ENCODE results near the gene BAZ1B. TPM values are rescaled to one million over a fixed set of nuclear protein-coding genes. Genes with fewer than 3 reads are reported as not detected.

Gene BAZ1B
- polyA plus RNA-seq, 1 donor from 2014 or later, result 35.0 TPM

GRCh38 chr7:73570521-73570920, 48.4 kb upstream of the BAZ1B start:
- Histone ChIP-seq H4K20me1 (ENCODE audit: insufficient read depth) (no peaks in the 10 kb centered on the region), H3K27ac (ENCODE audit: low read length) (no peak overlapping the region), H3K4me3 (ENCODE audit: low read length) (no peak overlapping the region), H3K9me3 (ENCODE audit: low read length) (no peaks in the 10 kb centered on the region), H3F3A (ENCODE audit: insufficient read depth, low read length, poor library complexity, severe bottlenecking) (no peaks in the 10 kb centered on the region), H3K36me3 (ENCODE audit: insufficient read depth, low read length) (no peaks in the 10 kb centered on the region), H3K9me2 (ENCODE audit: insufficient read depth, low read length) (no peaks in the 10 kb centered on the region), H3K9ac (ENCODE audit: low read length) (no peak overlapping the region), H3K4me2 (ENCODE audit: low read length) (no peak overlapping the region), H2AFZ (ENCODE audit: low read depth, low read length) (no peak overlapping the region), H3K27me3 (ENCODE audit: insufficient read depth, low read depth, low read length) (no peaks in the 10 kb centered on the region), H3K79me2 (replicated peaks; ENCODE audit: insufficient read depth, low read length) (no peaks in the 10 kb centered on the region)
- TF ChIP-seq EZH2 (IDR thresholded peaks at IDR 0.05; ENCODE audit: borderline replicate concordance, insufficient read depth, low read length, poor library complexity, severe bottlenecking), result no peak
- TF ChIP-seq TAF1 (IDR thresholded peaks at IDR 0.05; ENCODE audit: low read depth), result no peak
- no peak for TF ChIP-seq MXI1 (conservative IDR thresholded peaks at IDR 0.05; ENCODE audit: poor library complexity, severe bottlenecking)
- no peak for TF ChIP-seq REST (IDR thresholded peaks at IDR 0.05; ENCODE audit: borderline replicate concordance)
- TF ChIP-seq RAD21 (conservative IDR thresholded peaks at IDR 0.05), result no peak
- no peak for TF ChIP-seq EP300 (conservative IDR thresholded peaks at IDR 0.05; ENCODE audit: poor library complexity, severe bottlenecking)
- TF ChIP-seq, protein P1, sequence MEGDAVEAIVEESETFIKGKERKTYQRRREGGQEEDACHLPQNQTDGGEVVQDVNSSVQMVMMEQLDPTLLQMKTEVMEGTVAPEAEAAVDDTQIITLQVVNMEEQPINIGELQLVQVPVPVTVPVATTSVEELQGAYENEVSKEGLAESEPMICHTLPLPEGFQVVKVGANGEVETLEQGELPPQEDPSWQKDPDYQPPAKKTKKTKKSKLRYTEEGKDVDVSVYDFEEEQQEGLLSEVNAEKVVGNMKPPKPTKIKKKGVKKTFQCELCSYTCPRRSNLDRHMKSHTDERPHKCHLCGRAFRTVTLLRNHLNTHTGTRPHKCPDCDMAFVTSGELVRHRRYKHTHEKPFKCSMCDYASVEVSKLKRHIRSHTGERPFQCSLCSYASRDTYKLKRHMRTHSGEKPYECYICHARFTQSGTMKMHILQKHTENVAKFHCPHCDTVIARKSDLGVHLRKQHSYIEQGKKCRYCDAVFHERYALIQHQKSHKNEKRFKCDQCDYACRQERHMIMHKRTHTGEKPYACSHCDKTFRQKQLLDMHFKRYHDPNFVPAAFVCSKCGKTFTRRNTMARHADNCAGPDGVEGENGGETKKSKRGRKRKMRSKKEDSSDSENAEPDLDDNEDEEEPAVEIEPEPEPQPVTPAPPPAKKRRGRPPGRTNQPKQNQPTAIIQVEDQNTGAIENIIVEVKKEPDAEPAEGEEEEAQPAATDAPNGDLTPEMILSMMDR (IDR thresholded peaks at IDR 0.05; ENCODE audit: poor library complexity, severe bottlenecking), result no peak
- no peak for TF ChIP-seq POLR2AphosphoS5 (IDR thresholded peaks at IDR 0.05)
- TF ChIP-seq SMC3 (conservative IDR thresholded peaks at IDR 0.05; ENCODE audit: poor library complexity), result no peak

GRCh38 chr7:73569042-73569608, 47.0 kb upstream of the BAZ1B start:
- no peak overlapping the region for H3K9ac ChIP-seq (ENCODE audit: low read length)
- no peak overlapping the region for H3K4me3 ChIP-seq (ENCODE audit: low read length)
- no peak overlapping the region for H3K27ac ChIP-seq (ENCODE audit: low read length)
- H4K20me1 ChIP-seq (ENCODE audit: insufficient read depth), result no peaks in the 10 kb centered on the region
- no peaks in the 10 kb centered on the region for H3K27me3 ChIP-seq (ENCODE audit: insufficient read depth, low read depth, low read length)
- TF ChIP-seq EP300 (conservative IDR thresholded peaks at IDR 0.05; ENCODE audit: poor library complexity, severe bottlenecking) (no peak), REST (IDR thresholded peaks at IDR 0.05; ENCODE audit: borderline replicate concordance) (no peak), EZH2 (IDR thresholded peaks at IDR 0.05; ENCODE audit: borderline replicate concordance, insufficient read depth, low read length, poor library complexity, severe bottlenecking) (no peak), RAD21 (conservative IDR thresholded peaks at IDR 0.05) (no peak), MXI1 (conservative IDR thresholded peaks at IDR 0.05; ENCODE audit: poor library complexity, severe bottlenecking) (no peak), SMC3 (conservative IDR thresholded peaks at IDR 0.05; ENCODE audit: poor library complexity) (no peak), POLR2AphosphoS5 (IDR thresholded peaks at IDR 0.05) (no peak), TAF1 (IDR thresholded peaks at IDR 0.05; ENCODE audit: low read depth) (no peak)
- TF ChIP-seq, protein P1 (IDR thresholded peaks at IDR 0.05; ENCODE audit: poor library complexity, severe bottlenecking), result no peak
- no peak overlapping the region for H2AFZ ChIP-seq (ENCODE audit: low read depth, low read length)
- no peaks in the 10 kb centered on the region for H3K9me3 ChIP-seq (ENCODE audit: low read length)
- H3K4me2 ChIP-seq (ENCODE audit: low read length), result no peak overlapping the region
- H3K36me3 ChIP-seq (ENCODE audit: insufficient read depth, low read length), result no peaks in the 10 kb centered on the region
- no peaks in the 10 kb centered on the region for H3K79me2 ChIP-seq (replicated peaks; ENCODE audit: insufficient read depth, low read length)
- H3F3A ChIP-seq (ENCODE audit: insufficient read depth, low read length, poor library complexity, severe bottlenecking), result no peaks in the 10 kb centered on the region
- H3K9me2 ChIP-seq (ENCODE audit: insufficient read depth, low read length), result no peaks in the 10 kb centered on the region
